Measurements from ENCODE around the gene CCDC17. TPM values are rescaled to one million over a fixed set of nuclear protein-coding genes. Genes with fewer than 3 reads are reported as not detected.
A peak's percentile ranks its signal among the peaks of the same experiment; 100 is the strongest.

CCDC17 gene
- total RNA-seq, 1 donor from 2014 or later: 3.6 TPM

DNA sequence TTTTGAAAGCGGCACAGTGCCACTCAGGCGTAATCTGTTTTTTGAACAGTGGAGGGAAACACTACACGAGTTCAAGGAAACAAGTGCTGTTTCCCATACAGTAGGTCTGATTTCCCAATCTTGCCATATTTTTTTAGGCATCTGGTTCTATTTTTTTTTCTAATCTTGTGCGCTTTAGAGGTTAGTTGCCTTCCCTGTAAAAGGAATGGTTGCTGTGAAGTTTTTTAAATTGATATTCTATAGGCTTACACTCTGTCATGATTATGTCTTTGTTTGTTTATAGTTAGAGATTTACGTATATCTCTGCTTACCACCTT, 38.8 kb downstream of the CCDC17 start:
- Mint-ChIP-seq H3K4me1 (ENCODE audit: unreplicated experiment) (peaks cover 7% of the 10 kb centered on the region), H3K36me3 (peaks cover 4% of the 10 kb centered on the region), H3K9me3 (no peaks in the 10 kb centered on the region), H3K27ac (peak overlapping the region; percentile 99), H3K27me3 (no peaks in the 10 kb centered on the region), H3K4me3 (peak overlapping the region; percentile 98)
- TF ChIP-seq, protein P1, sequence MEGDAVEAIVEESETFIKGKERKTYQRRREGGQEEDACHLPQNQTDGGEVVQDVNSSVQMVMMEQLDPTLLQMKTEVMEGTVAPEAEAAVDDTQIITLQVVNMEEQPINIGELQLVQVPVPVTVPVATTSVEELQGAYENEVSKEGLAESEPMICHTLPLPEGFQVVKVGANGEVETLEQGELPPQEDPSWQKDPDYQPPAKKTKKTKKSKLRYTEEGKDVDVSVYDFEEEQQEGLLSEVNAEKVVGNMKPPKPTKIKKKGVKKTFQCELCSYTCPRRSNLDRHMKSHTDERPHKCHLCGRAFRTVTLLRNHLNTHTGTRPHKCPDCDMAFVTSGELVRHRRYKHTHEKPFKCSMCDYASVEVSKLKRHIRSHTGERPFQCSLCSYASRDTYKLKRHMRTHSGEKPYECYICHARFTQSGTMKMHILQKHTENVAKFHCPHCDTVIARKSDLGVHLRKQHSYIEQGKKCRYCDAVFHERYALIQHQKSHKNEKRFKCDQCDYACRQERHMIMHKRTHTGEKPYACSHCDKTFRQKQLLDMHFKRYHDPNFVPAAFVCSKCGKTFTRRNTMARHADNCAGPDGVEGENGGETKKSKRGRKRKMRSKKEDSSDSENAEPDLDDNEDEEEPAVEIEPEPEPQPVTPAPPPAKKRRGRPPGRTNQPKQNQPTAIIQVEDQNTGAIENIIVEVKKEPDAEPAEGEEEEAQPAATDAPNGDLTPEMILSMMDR (conservative IDR thresholded peaks at IDR 0.05): peak; percentile 34
- no peak for DNase-seq (ENCODE audit: extremely low spot score, unreplicated experiment)

DNA sequence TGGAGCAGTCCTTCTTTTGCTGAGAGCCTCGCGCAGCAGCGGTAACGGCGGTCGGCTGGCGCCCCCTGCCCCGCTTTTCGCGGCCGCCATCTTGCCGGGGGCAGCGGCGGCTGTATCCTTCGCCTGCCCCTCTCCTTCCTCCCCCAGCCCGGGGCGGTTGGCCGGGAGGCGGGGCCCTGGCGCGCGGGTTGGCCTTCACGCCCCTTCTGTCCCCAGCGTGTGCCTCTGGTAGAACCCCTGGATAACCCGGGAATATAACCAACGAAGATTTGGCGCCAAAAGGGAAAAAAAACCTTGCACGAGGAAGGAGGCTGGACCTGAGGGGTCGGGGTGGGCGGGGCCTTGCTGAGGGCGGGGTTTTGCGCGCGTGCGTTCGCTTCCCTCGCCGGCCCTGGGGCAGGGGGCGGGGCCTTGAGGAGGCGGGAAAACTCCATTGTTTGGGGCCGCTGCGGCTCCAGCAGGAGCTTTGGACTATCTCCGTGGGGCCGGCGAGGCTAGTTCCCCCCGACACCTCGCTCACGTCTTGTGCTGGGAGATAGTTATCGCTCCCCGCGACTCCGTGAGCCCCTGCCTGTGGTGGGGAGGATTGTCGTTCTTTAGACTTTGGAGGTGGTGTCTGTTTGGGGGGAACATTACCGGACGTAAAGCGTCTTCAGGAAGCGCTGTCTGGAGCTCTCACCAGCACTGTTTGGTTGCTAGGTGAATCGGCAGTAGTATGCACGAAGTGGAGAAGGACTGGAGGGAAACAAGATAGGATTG, 39.3 kb downstream of the CCDC17 start:
- Mint-ChIP-seq H3K4me3 (peak overlapping the region; percentile 98), H3K27ac (peak overlapping the region; percentile 100), H3K36me3 (peaks cover 4% of the 10 kb centered on the region), H3K9me3 (no peaks in the 10 kb centered on the region), H3K4me1 (ENCODE audit: unreplicated experiment) (peaks cover 7% of the 10 kb centered on the region), H3K27me3 (no peaks in the 10 kb centered on the region)
- TF ChIP-seq, protein P1 (conservative IDR thresholded peaks at IDR 0.05): peak; percentile 32
- peak; percentile 94 for DNase-seq (ENCODE audit: extremely low spot score, unreplicated experiment)

DNA sequence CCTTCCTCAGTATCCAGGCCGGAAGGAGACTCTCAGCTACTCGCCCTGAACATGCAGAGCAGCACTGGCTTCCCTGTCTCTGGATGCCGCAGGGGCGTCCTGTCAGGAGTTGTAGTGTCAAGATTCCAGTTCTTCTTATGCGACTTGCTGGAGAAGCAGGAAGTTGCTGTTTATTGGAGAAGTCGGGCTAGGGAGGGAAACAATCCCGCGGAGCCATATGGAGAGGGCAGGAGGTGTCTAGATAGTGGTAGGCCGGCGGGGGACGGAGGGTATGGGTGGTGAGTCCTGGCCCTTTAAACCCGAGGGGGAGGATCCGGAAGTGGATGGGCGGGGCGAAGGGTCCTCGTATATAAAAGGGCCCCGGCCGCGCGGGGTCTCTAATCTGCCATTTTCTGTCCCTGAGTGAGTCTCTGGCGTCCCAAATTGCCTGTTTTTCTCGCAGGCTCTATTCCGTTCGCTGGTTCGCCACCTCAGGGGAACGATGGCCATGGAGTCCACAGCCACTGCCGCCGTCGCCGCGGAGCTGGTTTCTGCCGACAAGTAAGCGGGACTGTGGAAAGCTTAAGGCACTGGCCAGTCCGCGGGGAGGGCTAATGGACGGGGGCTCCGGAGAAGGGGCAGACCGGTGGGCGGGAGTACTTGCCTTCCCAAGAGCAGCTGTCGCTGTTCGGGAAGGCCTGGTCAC, 40.0 kb downstream of the CCDC17 start, which contains the start of gene NASP:
TSS of gene NASP (plus strand) at position 376 of the 685 bp plus-strand sequence. CDS start at position 482, 106 bp downstream.
- H3K36me3 Mint-ChIP-seq: peaks cover under 1% of the 10 kb centered on the region
- H3K4me1 Mint-ChIP-seq (ENCODE audit: unreplicated experiment): peaks cover 7% of the 10 kb centered on the region
- TF ChIP-seq, protein P1 (conservative IDR thresholded peaks at IDR 0.05): no peak
- H3K27ac Mint-ChIP-seq: peak within 1 kb of the TSS; percentile 100
- H3K27me3 Mint-ChIP-seq: no peaks in the 10 kb centered on the region
- H3K9me3 Mint-ChIP-seq: no peaks in the 10 kb centered on the region
- peak; percentile 92 for DNase-seq (ENCODE audit: extremely low spot score, unreplicated experiment)
- peak within 1 kb of the TSS; percentile 98 for H3K4me3 Mint-ChIP-seq

DNA sequence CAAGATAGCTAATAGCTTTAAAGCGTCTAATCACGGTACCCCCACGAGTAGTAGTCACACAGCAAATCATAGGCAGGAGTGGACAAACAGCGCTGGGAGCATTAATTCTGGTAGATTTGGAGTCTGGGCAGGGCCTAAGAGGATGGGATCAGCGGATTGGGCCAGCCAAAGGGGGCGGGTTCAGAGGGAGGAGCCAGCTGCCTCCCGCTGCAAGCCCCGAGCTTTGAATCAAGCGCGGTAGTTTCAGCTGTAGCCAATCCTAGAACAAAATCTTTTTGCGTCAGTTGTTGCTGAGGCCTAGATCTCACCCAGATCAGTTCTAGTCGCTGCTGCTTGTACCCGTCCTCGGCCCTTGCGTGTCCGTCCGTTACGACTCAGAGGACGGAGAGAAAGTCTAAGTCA, 40.6 kb downstream of the CCDC17 start:
- peak; percentile 91 for DNase-seq (ENCODE audit: extremely low spot score, unreplicated experiment)

DNA sequence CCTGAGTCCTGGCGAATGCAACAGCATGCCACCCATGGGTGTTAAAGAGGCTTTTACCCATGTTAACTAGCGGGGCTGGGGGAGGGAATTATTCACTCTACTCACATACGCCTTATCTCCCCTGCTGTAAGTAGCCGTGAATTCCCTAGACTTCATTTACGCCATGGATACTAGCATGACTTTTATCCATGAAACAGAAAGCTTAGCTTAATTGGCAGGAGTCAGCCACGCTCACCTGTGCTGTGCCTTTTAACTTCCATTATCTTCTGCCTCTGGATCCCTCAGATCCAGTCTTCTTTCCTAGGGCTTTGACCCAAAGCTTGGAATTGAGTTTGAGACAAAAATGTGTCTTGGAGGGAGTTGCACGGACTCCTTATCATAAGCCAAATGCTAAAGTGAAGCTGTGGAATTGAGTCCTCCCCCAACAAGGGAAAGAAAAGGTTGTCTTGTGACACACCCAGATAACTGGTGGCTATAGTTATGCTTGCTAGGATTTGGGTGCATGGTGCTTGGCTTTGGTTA, 49.7 kb downstream of the CCDC17 start:
- peaks cover 5% of the 10 kb centered on the region for H3K36me3 Mint-ChIP-seq

More for the DNA sequence above, 40.6 kb downstream of the CCDC17 start:
- TF ChIP-seq, protein P1 (conservative IDR thresholded peaks at IDR 0.05): no peak
- Mint-ChIP-seq H3K9me3 (no peaks in the 10 kb centered on the region), H3K4me3 (peak overlapping the region; percentile 98), H3K27ac (peak overlapping the region; percentile 100), H3K4me1 (ENCODE audit: unreplicated experiment) (peaks cover 7% of the 10 kb centered on the region), H3K36me3 (no peaks in the 10 kb centered on the region), H3K27me3 (no peaks in the 10 kb centered on the region)

More for the DNA sequence above, 49.7 kb downstream of the CCDC17 start:
- TF ChIP-seq, protein P1 (conservative IDR thresholded peaks at IDR 0.05): no peak
- DNase-seq (ENCODE audit: extremely low spot score, unreplicated experiment): no peak
- Mint-ChIP-seq H3K27me3 (no peaks in the 10 kb centered on the region), H3K4me1 (ENCODE audit: unreplicated experiment) (peaks cover 5% of the 10 kb centered on the region), H3K4me3 (no peak overlapping the region), H3K27ac (no peak overlapping the region), H3K9me3 (no peaks in the 10 kb centered on the region)

Data from type B pancreatic cell (in vitro differentiated cells).